Measurements from ENCODE around the gene DEFB129.

The DEFB129 gene

GRCh38 chr20:257419-257818, 30.4 kb downstream of the DEFB129 start, which contains the start of gene DEFB132:
Gene DEFB132 (plus strand): TSS chr20:257724. CDS start chr20:257779, 55 bp downstream.
- H3K9me3 Mint-ChIP-seq = no peaks in the 10 kb centered on the region
- H3K36me3 Mint-ChIP-seq (ENCODE audit: low read depth) = no peaks in the 10 kb centered on the region
- no peaks in the 10 kb centered on the region for H3K4me1 Mint-ChIP-seq

GRCh38 chr20:258269-258858, 31.3 kb downstream of the DEFB129 start:
- Mint-ChIP-seq H3K4me1 (no peaks in the 10 kb centered on the region), H3K9me3 (no peaks in the 10 kb centered on the region), H3K27ac (no peak overlapping the region), H3K4me3 (no peak overlapping the region), H3K36me3 (ENCODE audit: low read depth) (no peaks in the 10 kb centered on the region), H3K27me3 (ENCODE audit: low read depth) (peaks cover 16% of the 10 kb centered on the region)
- TF ChIP-seq, protein P1, sequence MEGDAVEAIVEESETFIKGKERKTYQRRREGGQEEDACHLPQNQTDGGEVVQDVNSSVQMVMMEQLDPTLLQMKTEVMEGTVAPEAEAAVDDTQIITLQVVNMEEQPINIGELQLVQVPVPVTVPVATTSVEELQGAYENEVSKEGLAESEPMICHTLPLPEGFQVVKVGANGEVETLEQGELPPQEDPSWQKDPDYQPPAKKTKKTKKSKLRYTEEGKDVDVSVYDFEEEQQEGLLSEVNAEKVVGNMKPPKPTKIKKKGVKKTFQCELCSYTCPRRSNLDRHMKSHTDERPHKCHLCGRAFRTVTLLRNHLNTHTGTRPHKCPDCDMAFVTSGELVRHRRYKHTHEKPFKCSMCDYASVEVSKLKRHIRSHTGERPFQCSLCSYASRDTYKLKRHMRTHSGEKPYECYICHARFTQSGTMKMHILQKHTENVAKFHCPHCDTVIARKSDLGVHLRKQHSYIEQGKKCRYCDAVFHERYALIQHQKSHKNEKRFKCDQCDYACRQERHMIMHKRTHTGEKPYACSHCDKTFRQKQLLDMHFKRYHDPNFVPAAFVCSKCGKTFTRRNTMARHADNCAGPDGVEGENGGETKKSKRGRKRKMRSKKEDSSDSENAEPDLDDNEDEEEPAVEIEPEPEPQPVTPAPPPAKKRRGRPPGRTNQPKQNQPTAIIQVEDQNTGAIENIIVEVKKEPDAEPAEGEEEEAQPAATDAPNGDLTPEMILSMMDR (IDR thresholded peaks at IDR 0.05; ENCODE audit: unreplicated experiment in 3 of 3) = no peak

More at GRCh38 chr20:257419-257818, 30.4 kb downstream of the DEFB129 start, which contains the start of gene DEFB132:
- H3K27me3 Mint-ChIP-seq (ENCODE audit: low read depth) = peaks cover 11% of the 10 kb centered on the region
- H3K27ac Mint-ChIP-seq = no peak within 1 kb of the TSS
- TF ChIP-seq, protein P1 (IDR thresholded peaks at IDR 0.05; ENCODE audit: unreplicated experiment in 3 of 3) = no peak
- no peak within 1 kb of the TSS for H3K4me3 Mint-ChIP-seq

DNA sequence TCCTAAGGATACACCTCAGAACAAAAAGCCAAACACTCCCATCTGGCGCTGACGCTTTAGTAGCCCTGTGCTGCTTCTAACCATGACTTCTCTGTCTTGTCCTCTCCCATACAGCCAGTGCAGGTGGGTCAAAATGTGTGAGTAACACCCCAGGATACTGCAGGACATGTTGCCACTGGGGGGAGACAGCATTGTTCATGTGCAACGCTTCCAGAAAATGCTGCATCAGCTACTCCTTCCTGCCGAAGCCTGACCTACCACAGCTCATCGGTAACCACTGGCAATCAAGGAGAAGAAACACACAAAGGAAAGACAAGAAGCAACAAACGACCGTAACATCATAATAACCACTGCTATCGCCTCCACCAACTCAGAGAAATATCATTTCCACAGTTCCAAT, 31.9 kb downstream of the DEFB129 start:
- Mint-ChIP-seq H3K4me1 (no peaks in the 10 kb centered on the region), H3K36me3 (ENCODE audit: low read depth) (no peaks in the 10 kb centered on the region), H3K27ac (no peak overlapping the region), H3K9me3 (no peaks in the 10 kb centered on the region), H3K4me3 (no peak overlapping the region), H3K27me3 (ENCODE audit: low read depth) (peaks cover 16% of the 10 kb centered on the region)
- TF ChIP-seq, protein P1 (IDR thresholded peaks at IDR 0.05; ENCODE audit: unreplicated experiment in 3 of 3) = no peak

- Mint-ChIP-seq H3K27me3 (ENCODE audit: low read depth) (peaks cover 9% of the 10 kb centered on the region), H3K36me3 (ENCODE audit: low read depth) (no peaks in the 10 kb centered on the region), H3K27ac (no peak overlapping the region), H3K9me3 (no peaks in the 10 kb centered on the region), H3K4me1 (no peaks in the 10 kb centered on the region), H3K4me3 (no peak overlapping the region)
- TF ChIP-seq, protein P1 (IDR thresholded peaks at IDR 0.05; ENCODE audit: unreplicated experiment in 3 of 3) = no peak
Observed at GRCh38 chr20:259981-260380, 32.9 kb downstream of the DEFB129 start.

DNA sequence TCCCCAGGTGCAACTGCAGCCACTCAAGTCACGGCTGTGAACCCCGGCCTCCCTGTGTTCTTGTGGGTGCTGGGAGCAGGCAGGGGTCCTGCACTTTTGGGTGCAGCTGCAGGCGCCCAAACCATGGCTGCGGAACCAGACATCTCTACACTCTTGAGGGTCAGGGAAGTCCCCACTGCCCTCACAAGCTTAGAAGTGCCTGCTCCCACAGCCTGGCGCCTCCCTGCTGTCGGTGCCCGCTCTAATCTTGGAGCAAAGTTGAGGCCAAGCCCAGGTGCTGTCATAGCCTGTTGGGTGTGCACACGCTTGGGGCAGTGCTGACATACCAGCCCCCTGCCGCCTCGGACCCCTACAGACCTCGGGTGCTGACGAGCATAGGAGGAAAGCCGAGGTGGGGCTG, 36.6 kb downstream of the DEFB129 start:
- H3K27me3 Mint-ChIP-seq (ENCODE audit: low read depth) = peaks cover 9% of the 10 kb centered on the region
- no peaks in the 10 kb centered on the region for H3K36me3 Mint-ChIP-seq (ENCODE audit: low read depth)
- H3K4me3 Mint-ChIP-seq = no peak overlapping the region
- H3K27ac Mint-ChIP-seq = no peak overlapping the region
- H3K4me1 Mint-ChIP-seq = peaks cover 9% of the 10 kb centered on the region
- TF ChIP-seq, protein P1 (IDR thresholded peaks at IDR 0.05; ENCODE audit: unreplicated experiment in 3 of 3) = no peak
- no peaks in the 10 kb centered on the region for H3K9me3 Mint-ChIP-seq

Data from nephron (organoid).